SK-N-SH treated with all-trans-retinoic acid at 6 μM for 48 hours (cell line): ENCODE data around the gene GEMIN4.

Experiments used
- ATAC-seq: fragments of 200-7000 bp; cut with Tn5 transposase; 3 replicates; pipeline ENCODE4 v1.9.1; 2020; ENCODE audit warnings: mild to moderate bottlenecking, moderate library complexity
- ARNTL ChIP-seq: fragments of 450-650 bp; formaldehyde crosslinking; IDR thresholded peaks from 2 replicates; pipeline ENCODE4 v1.5.0; 2020; ENCODE audit warnings: low read depth, mild to moderate bottlenecking, moderate library complexity, borderline replicate concordance
- BACH2 ChIP-seq: fragments of 250-450 bp; sonication (Bioruptor Pico); IDR thresholded peaks from 2 replicates; pipeline ENCODE4 v1.9.0; 2021; ENCODE audit warnings: mild to moderate bottlenecking, borderline replicate concordance
- CSDC2 ChIP-seq: fragments of 250-450 bp; sonication (Bioruptor Pico); IDR thresholded peaks from 2 replicates; pipeline ENCODE4 v1.5.0; 2020; ENCODE audit warnings: mild to moderate bottlenecking, moderate library complexity
- ESRRG ChIP-seq: fragments of 250-450 bp; sonication (Bioruptor Pico); IDR thresholded peaks from 2 replicates; pipeline ENCODE4 v1.6.1; 2021; ENCODE audit warnings: mild to moderate bottlenecking
- GLIS3 ChIP-seq: fragments of 250-450 bp; sonication (Bioruptor Pico); IDR thresholded peaks from 2 replicates; pipeline ENCODE4 v1.5.0; 2020; ENCODE audit warnings: mild to moderate bottlenecking, moderate library complexity
- ISL1 ChIP-seq: fragments of 250-450 bp; sonication (Bioruptor Pico); IDR thresholded peaks from 2 replicates; pipeline ENCODE4 v2.1.2; 2022; ENCODE audit warnings: mild to moderate bottlenecking, moderate library complexity
- OSR1 ChIP-seq: fragments of 250-450 bp; sonication (Bioruptor Pico); IDR thresholded peaks from 2 replicates; pipeline ENCODE4 v1.8.0; 2022; ENCODE audit warnings: moderate library complexity, mild to moderate bottlenecking, inconsistent platforms
- PPARA ChIP-seq: fragments of 250-450 bp; sonication (Bioruptor Pico); IDR thresholded peaks from 2 replicates; pipeline ENCODE4 v1.5.0; 2020; ENCODE audit warnings: mild to moderate bottlenecking, borderline replicate concordance
- RARB ChIP-seq: fragments of 250-450 bp; sonication (Bioruptor Pico); IDR thresholded peaks from 2 replicates; pipeline ENCODE4 v1.8.0; 2021; ENCODE audit warnings: mild to moderate bottlenecking, moderate library complexity
- SNAI2 ChIP-seq: fragments of 250-450 bp; sonication (Bioruptor Pico); IDR thresholded peaks from 2 replicates; pipeline ENCODE4 v1.5.0; 2020; ENCODE audit warnings: mild to moderate bottlenecking, moderate library complexity
- TCF4 ChIP-seq: fragments of 250-450 bp; sonication (Bioruptor Pico); IDR thresholded peaks from 2 replicates; pipeline ENCODE4 v1.8.0; 2021; ENCODE audit warnings: mild to moderate bottlenecking, moderate library complexity, borderline replicate concordance
- TOX ChIP-seq: fragments of 250-450 bp; sonication (Bioruptor Pico); IDR thresholded peaks from 2 replicates; pipeline ENCODE4 v1.8.0; 2021; ENCODE audit warnings: mild to moderate bottlenecking, moderate library complexity, borderline replicate concordance
- ZC3H10 ChIP-seq: fragments of 250-450 bp; sonication (Bioruptor Pico); IDR thresholded peaks from 2 replicates; pipeline ENCODE4 v1.5.1; 2021; ENCODE audit warnings: mild to moderate bottlenecking, moderate library complexity
- ZFP3 ChIP-seq: fragments of 250-450 bp; sonication (Bioruptor Pico); IDR thresholded peaks from 2 replicates; pipeline ENCODE4 v1.5.0; 2020; ENCODE audit warnings: mild to moderate bottlenecking, moderate library complexity
- ZFP30 ChIP-seq: fragments of 450-650 bp; formaldehyde crosslinking; IDR thresholded peaks from 2 replicates; pipeline ENCODE4 v1.5.0; 2022; ENCODE audit warnings: mild to moderate bottlenecking, moderate library complexity
- ZNF565 ChIP-seq: fragments of 450-650 bp; formaldehyde crosslinking; conservative IDR thresholded peaks from 2 replicates; pipeline ENCODE4 v1.5.0; 2020; ENCODE audit warnings: low read depth, mild to moderate bottlenecking, moderate library complexity
- ZNF70 ChIP-seq: fragments of 450-650 bp; formaldehyde crosslinking; IDR thresholded peaks from 2 replicates; pipeline ENCODE4 v1.5.0; 2020; ENCODE audit warnings: mild to moderate bottlenecking, moderate library complexity
- ZNF8 ChIP-seq: fragments of 450-650 bp; formaldehyde crosslinking; IDR thresholded peaks from 2 replicates; pipeline ENCODE4 v1.5.0; 2020; ENCODE audit warnings: mild to moderate bottlenecking, moderate library complexity
- TF ChIP-seq, protein P1 (sequence below): fragments of 250-450 bp; sonication (Bioruptor Pico); IDR thresholded peaks from 2 replicates; pipeline ENCODE4 v1.5.1; 2021; ENCODE audit warnings: mild to moderate bottlenecking, moderate library complexity
- TF ChIP-seq, protein P2 (sequence below): fragments of 250-450 bp; sonication (Bioruptor Pico); IDR thresholded peaks from 2 replicates; pipeline ENCODE4 v1.8.0; 2020; ENCODE audit warnings: mild to moderate bottlenecking, moderate library complexity, borderline replicate concordance
- TF ChIP-seq, protein P3 (sequence below): fragments of 250-450 bp; sonication (Bioruptor Pico); IDR thresholded peaks from 2 replicates; pipeline ENCODE4 v1.5.1; 2020; ENCODE audit warnings: low read depth, mild to moderate bottlenecking, moderate library complexity
- TF ChIP-seq, protein P4 (sequence below): fragments of 250-450 bp; sonication (Bioruptor Pico); IDR thresholded peaks from 2 replicates; pipeline ENCODE4 v1.8.0; 2021; ENCODE audit warnings: low read depth, mild to moderate bottlenecking, moderate library complexity, borderline replicate concordance
- TF ChIP-seq, protein P5 (sequence below): fragments of 250-450 bp; sonication (Bioruptor Pico); IDR thresholded peaks from 2 replicates; pipeline ENCODE4 v1.5.0; 2020; ENCODE audit warnings: mild to moderate bottlenecking, moderate library complexity

Gene GEMIN4

DNA sequence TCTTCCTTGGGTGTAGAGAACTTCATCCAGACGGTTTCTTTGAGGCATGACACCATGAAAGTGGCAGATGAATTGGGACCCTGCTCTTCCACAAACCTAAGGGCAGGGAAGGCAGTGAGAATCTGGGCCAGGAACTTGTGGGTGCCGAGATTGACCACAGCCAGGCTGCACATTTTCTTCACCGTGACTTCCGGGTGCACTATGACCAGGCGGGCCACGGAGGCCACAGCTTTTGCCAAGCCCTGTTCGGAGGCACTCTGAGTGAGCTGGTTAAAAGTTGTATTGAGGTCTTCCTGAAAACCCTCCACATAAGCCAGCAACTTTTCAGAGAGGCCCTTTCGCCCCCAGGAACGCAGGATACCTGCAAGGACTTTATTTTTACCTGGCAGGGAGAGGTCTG, 5.9 kb downstream of the GEMIN4 start:
- TF ChIP-seq ISL1 (CRISPR knock-in tag): no peak
- no peak for TF ChIP-seq ZNF8 (CRISPR knock-in tag)
- TF ChIP-seq RARB: no peak
- TF ChIP-seq, protein P1, sequence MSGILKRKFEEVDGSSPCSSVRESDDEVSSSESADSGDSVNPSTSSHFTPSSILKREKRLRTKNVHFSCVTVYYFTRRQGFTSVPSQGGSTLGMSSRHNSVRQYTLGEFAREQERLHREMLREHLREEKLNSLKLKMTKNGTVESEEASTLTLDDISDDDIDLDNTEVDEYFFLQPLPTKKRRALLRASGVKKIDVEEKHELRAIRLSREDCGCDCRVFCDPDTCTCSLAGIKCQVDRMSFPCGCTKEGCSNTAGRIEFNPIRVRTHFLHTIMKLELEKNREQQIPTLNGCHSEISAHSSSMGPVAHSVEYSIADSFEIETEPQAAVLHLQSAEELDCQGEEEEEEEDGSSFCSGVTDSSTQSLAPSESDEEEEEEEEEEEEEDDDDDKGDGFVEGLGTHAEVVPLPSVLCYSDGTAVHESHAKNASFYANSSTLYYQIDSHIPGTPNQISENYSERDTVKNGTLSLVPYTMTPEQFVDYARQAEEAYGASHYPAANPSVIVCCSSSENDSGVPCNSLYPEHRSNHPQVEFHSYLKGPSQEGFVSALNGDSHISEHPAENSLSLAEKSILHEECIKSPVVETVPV (CRISPR knock-in tag): no peak
- ATAC-seq: no peak

DNA sequence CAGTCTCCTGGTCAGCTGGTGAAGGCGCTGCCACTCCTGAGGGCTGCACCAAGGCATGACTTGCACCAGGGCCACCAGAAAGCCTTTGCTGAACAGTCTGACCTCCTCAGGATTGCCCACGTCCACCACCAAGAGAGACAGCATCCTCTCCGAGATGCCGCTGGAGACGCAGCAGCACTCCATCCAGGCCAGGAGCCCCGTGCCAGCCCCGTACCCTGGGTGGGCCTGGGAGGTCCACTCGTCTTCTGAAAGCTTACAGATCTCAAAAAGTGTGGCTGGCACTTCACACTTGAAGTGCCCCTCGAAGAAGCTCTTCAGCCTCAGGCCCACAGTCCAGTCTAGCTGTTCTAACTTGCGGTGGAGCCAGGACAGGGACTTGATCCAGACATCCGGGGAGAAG, 6.7 kb downstream of the GEMIN4 start:
- ATAC-seq: no peak
- TF ChIP-seq TOX (CRISPR knock-in tag) (no peak), ARNTL (CRISPR knock-in tag) (no peak), ZC3H10 (CRISPR knock-in tag) (no peak), CSDC2 (CRISPR knock-in tag) (no peak), ZFP30 (CRISPR knock-in tag) (no peak), ZNF565 (CRISPR knock-in tag) (no peak), ESRRG (CRISPR knock-in tag) (no peak), PPARA (no peak), BACH2 (CRISPR knock-in tag) (no peak), ZNF70 (no peak), TCF4 (CRISPR knock-in tag) (no peak), OSR1 (no peak), ZNF8 (CRISPR knock-in tag) (no peak), SNAI2 (no peak), ZFP3 (CRISPR knock-in tag) (no peak)
- TF ChIP-seq, protein P2, sequence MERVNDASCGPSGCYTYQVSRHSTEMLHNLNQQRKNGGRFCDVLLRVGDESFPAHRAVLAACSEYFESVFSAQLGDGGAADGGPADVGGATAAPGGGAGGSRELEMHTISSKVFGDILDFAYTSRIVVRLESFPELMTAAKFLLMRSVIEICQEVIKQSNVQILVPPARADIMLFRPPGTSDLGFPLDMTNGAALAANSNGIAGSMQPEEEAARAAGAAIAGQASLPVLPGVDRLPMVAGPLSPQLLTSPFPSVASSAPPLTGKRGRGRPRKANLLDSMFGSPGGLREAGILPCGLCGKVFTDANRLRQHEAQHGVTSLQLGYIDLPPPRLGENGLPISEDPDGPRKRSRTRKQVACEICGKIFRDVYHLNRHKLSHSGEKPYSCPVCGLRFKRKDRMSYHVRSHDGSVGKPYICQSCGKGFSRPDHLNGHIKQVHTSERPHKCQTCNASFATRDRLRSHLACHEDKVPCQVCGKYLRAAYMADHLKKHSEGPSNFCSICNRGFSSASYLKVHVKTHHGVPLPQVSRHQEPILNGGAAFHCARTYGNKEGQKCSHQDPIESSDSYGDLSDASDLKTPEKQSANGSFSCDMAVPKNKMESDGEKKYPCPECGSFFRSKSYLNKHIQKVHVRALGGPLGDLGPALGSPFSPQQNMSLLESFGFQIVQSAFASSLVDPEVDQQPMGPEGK (CRISPR knock-in tag): no peak
- TF ChIP-seq, protein P3, sequence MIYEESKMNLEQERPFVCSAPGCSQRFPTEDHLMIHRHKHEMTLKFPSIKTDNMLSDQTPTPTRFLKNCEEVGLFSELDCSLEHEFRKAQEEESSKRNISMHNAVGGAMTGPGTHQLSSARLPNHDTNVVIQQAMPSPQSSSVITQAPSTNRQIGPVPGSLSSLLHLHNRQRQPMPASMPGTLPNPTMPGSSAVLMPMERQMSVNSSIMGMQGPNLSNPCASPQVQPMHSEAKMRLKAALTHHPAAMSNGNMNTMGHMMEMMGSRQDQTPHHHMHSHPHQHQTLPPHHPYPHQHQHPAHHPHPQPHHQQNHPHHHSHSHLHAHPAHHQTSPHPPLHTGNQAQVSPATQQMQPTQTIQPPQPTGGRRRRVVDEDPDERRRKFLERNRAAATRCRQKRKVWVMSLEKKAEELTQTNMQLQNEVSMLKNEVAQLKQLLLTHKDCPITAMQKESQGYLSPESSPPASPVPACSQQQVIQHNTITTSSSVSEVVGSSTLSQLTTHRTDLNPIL (CRISPR knock-in tag): no peak
- TF ChIP-seq, protein P1 (CRISPR knock-in tag): no peak
- TF ChIP-seq, protein P4, sequence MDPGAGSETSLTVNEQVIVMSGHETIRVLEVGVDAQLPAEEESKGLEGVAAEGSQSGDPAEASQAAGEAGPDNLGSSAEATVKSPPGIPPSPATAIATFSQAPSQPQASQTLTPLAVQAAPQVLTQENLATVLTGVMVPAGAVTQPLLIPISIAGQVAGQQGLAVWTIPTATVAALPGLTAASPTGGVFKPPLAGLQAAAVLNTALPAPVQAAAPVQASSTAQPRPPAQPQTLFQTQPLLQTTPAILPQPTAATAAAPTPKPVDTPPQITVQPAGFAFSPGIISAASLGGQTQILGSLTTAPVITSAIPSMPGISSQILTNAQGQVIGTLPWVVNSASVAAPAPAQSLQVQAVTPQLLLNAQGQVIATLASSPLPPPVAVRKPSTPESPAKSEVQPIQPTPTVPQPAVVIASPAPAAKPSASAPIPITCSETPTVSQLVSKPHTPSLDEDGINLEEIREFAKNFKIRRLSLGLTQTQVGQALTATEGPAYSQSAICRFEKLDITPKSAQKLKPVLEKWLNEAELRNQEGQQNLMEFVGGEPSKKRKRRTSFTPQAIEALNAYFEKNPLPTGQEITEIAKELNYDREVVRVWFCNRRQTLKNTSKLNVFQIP: no peak

DNA sequence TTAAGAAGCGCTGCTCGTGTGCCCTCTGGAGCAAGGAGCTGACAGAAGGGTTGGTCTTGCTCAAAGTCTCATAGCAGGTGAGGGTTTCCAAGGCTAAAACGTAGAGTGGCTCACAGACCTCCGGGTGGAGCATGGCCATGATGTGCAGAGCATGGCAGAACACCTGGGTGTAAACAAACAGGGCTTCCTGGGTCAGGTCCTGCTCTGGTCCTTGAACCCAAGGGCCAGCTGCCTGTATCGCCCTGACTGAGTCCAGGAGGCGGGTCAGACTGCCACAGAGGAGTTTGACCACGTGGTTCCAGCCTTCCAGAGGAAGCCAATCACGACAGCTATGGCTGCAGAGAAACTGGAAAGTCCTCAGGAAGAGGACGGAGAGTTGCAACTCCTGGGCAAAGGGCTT, 7.1 kb downstream of the GEMIN4 start:
- no peak for ATAC-seq

More for the DNA sequence above, 7.1 kb downstream of the GEMIN4 start:
- TF ChIP-seq GLIS3 (CRISPR knock-in tag) (no peak), ZC3H10 (CRISPR knock-in tag) (no peak), BACH2 (CRISPR knock-in tag) (no peak), TCF4 (CRISPR knock-in tag) (no peak), ISL1 (CRISPR knock-in tag) (no peak), TOX (CRISPR knock-in tag) (no peak), ZNF8 (CRISPR knock-in tag) (no peak), ESRRG (CRISPR knock-in tag) (no peak), ZFP3 (CRISPR knock-in tag) (no peak), SNAI2 (no peak), PPARA (no peak), ZFP30 (CRISPR knock-in tag) (no peak), ZNF70 (no peak), OSR1 (no peak)
- TF ChIP-seq, protein P1 (CRISPR knock-in tag): no peak
- TF ChIP-seq, protein P5, sequence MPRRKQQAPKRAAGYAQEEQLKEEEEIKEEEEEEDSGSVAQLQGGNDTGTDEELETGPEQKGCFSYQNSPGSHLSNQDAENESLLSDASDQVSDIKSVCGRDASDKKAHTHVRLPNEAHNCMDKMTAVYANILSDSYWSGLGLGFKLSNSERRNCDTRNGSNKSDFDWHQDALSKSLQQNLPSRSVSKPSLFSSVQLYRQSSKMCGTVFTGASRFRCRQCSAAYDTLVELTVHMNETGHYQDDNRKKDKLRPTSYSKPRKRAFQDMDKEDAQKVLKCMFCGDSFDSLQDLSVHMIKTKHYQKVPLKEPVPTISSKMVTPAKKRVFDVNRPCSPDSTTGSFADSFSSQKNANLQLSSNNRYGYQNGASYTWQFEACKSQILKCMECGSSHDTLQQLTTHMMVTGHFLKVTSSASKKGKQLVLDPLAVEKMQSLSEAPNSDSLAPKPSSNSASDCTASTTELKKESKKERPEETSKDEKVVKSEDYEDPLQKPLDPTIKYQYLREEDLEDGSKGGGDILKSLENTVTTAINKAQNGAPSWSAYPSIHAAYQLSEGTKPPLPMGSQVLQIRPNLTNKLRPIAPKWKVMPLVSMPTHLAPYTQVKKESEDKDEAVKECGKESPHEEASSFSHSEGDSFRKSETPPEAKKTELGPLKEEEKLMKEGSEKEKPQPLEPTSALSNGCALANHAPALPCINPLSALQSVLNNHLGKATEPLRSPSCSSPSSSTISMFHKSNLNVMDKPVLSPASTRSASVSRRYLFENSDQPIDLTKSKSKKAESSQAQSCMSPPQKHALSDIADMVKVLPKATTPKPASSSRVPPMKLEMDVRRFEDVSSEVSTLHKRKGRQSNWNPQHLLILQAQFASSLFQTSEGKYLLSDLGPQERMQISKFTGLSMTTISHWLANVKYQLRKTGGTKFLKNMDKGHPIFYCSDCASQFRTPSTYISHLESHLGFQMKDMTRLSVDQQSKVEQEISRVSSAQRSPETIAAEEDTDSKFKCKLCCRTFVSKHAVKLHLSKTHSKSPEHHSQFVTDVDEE (CRISPR knock-in tag): no peak
- TF ChIP-seq, protein P3 (CRISPR knock-in tag): no peak
